GM12878 (cell line): ENCODE measurements around the gene ANKMY1. TPM values are rescaled to one million over a fixed set of nuclear protein-coding genes. Genes with fewer than 3 reads are reported as not detected.

Source experiments
- ATAC-seq: fragments of 200-7000 bp; cut with Tn5 transposase; 3 replicates; pipeline ENCODE4 v1.9.1; 2020; ENCODE audit warnings: mild to moderate bottlenecking, moderate library complexity
- BruUV-seq: library from RNA; stranded (reverse); fragments of 400-500 nt; replicated peaks from 2 replicates; lab custom pipeline; 2021; lab: Mats Ljungman, UMichigan
- CTCF ChIA-PET: fragments of 300-600 bp; sonication (Branson Sonifier 250); formaldehyde crosslinking; extraction: SDS; loops from one replicate; lab custom pipeline; 2021; ENCODE audit warnings: inconsistent platforms; lab: Yijun Ruan, JAX
- POLR2A ChIA-PET: fragments of 350-600 bp; formaldehyde crosslinking; extraction: SDS; loops from one replicate; lab custom pipeline; 2021; ENCODE audit warnings: inconsistent platforms; lab: Charles Lee
- RAD21 ChIA-PET: fragments of 300-600 bp; sonication (Branson Sonifier 250); formaldehyde crosslinking; loops from one replicate; lab custom pipeline; 2023; ENCODE audit warnings: antibody characterized with exemption; ENCODE audit not compliant: unreplicated experiment; lab: Charles Lee
- SMC1A ChIA-PET: fragments of 300-600 bp; sonication (Branson Sonifier 250); formaldehyde crosslinking; loops from one replicate; lab custom pipeline; 2023; ENCODE audit not compliant: unreplicated experiment, uncharacterized antibody; lab: Charles Lee
- DNase-seq: peaks from one replicate; pipeline ENCODE4 v3.0.0-alpha.2; 2011; ENCODE audit warnings: low read depth, low spot score
- FAIRE-seq: peaks from 3 replicates; lab custom pipeline; 2011; peaks lifted over from hg19 to GRCh38; lab: Jason Lieb, UNC
- H2AFZ ChIP-seq: 2 replicates; pipeline ENCODE4 v1.6.0; 2011; ENCODE audit warnings: low read depth, low read length, control low read depth; ENCODE audit not compliant: control insufficient read depth
- H3K27ac ChIP-seq: 2 replicates; pipeline ENCODE4 v1.5.1; 2011; ENCODE audit warnings: control low read depth; ENCODE audit not compliant: control insufficient read depth, insufficient read depth
- H3K27me3 ChIP-seq, 2 experiments: replicated peaks in 1 of 2; 2 replicates each; pipeline versions ENCODE4 v1.6.0 to v1.6.1; 2011; ENCODE audit warnings: low read length in 1 of 2; ENCODE audit not compliant: control insufficient read depth in 2 of 2, insufficient read depth in 2 of 2
- H3K36me3 ChIP-seq, 2 experiments: 2 replicates each; pipeline ENCODE4 v1.5.1; 2011; ENCODE audit warnings: low read length in 1 of 2; ENCODE audit not compliant: control insufficient read depth in 2 of 2, insufficient read depth in 2 of 2
- H3K4me1 ChIP-seq: 2 replicates; pipeline ENCODE4 v1.6.1; 2011; ENCODE audit warnings: mild to moderate bottlenecking, low read length, moderate library complexity, mixed read lengths; ENCODE audit not compliant: control insufficient read depth, insufficient read depth
- H3K4me2 ChIP-seq: 2 replicates; pipeline ENCODE4 v1.6.0; 2011; ENCODE audit warnings: control low read depth; ENCODE audit not compliant: control insufficient read depth, insufficient read depth
- H3K4me3 ChIP-seq: fragments of 200-600 bp; sonication (generic); 2 replicates; pipeline ENCODE4 v1.5.1; 2016
- H3K79me2 ChIP-seq: 2 replicates; pipeline ENCODE4 v1.6.0; 2011; ENCODE audit warnings: low read length; ENCODE audit not compliant: control insufficient read depth, insufficient read depth
- H3K9ac ChIP-seq: 2 replicates; pipeline ENCODE4 v1.8.0; 2011; ENCODE audit warnings: low read length, control low read depth, mixed read lengths; ENCODE audit not compliant: control insufficient read depth, insufficient read depth
- H3K9me3 ChIP-seq: replicated peaks from 3 replicates; pipeline ENCODE4 v1.5.1; 2011; ENCODE audit warnings: mild to moderate bottlenecking, low read length; ENCODE audit not compliant: control insufficient read depth, insufficient read depth
- H4K20me1 ChIP-seq: 2 replicates; pipeline ENCODE4 v1.6.0; 2011; ENCODE audit not compliant: control insufficient read depth, insufficient read depth
- ATF7 ChIP-seq: fragments of 450-650 bp; IDR thresholded peaks from 2 replicates; pipeline ENCODE4 v1.6.1; 2016; ENCODE audit warnings: low read depth, mild to moderate bottlenecking
- CHD2 ChIP-seq: IDR thresholded peaks from 2 replicates; pipeline ENCODE4 v1.6.1; 2011; ENCODE audit warnings: low read depth, low read length, improper control_type of control experiment, borderline replicate concordance
- EGR1 ChIP-seq, 2 experiments: IDR thresholded peaks; 1 replicate in 1 of 2; 2 replicates in 1 of 2; pipeline ENCODE4 v1.6.1; 2011 to 2012; ENCODE audit warnings: low read depth in 2 of 2, low read length in 2 of 2, borderline replicate concordance in 1 of 2, mild to moderate bottlenecking in 1 of 2, moderate library complexity in 1 of 2
- ESRRA ChIP-seq: IDR thresholded peaks from 2 replicates; pipeline ENCODE4 v1.6.1; 2012; ENCODE audit warnings: mild to moderate bottlenecking, low read length, improper control_type of control experiment
- FOXK2 ChIP-seq: fragments of 450-650 bp; IDR thresholded peaks from 2 replicates; pipeline ENCODE4 v1.6.1; 2017; ENCODE audit warnings: mild to moderate bottlenecking, moderate library complexity
- GATAD2B ChIP-seq: fragments of 450-650 bp; conservative IDR thresholded peaks from 2 replicates; pipeline ENCODE4 v1.6.1; 2017; ENCODE audit warnings: low read depth, mild to moderate bottlenecking, moderate library complexity
- IKZF1 ChIP-seq: fragments of 450-650 bp; conservative IDR thresholded peaks from 2 replicates; pipeline ENCODE4 v1.6.1; 2017; ENCODE audit warnings: antibody characterized with exemption, mild to moderate bottlenecking
- MEF2A ChIP-seq: IDR thresholded peaks from 2 replicates; pipeline ENCODE4 v1.6.1; 2011; ENCODE audit warnings: low read depth, mild to moderate bottlenecking, low read length, moderate library complexity; ENCODE audit not compliant: insufficient read depth
- POLR2AphosphoS2 ChIP-seq: IDR thresholded peaks from 2 replicates; pipeline ENCODE4 v1.6.1; 2011; ENCODE audit warnings: low read depth, mild to moderate bottlenecking, low read length, improper control_type of control experiment, moderate library complexity
- STAT1 ChIP-seq: fragments of 450-650 bp; conservative IDR thresholded peaks from 2 replicates; pipeline ENCODE4 v1.6.1; 2014; ENCODE audit warnings: antibody characterized with exemption, mild to moderate bottlenecking
- SUPT20H ChIP-seq: IDR thresholded peaks from 2 replicates; pipeline ENCODE4 v1.6.1; 2011; ENCODE audit warnings: low read depth, mild to moderate bottlenecking, low read length, moderate library complexity, borderline replicate concordance; ENCODE audit not compliant: control insufficient read depth
- TAF1 ChIP-seq: IDR thresholded peaks from 2 replicates; pipeline ENCODE4 v1.6.1; 2011; ENCODE audit warnings: mild to moderate bottlenecking, low read depth, low read length, borderline replicate concordance
- TCF12 ChIP-seq: IDR thresholded peaks from 2 replicates; pipeline ENCODE4 v1.6.1; 2011; ENCODE audit warnings: low read depth, mild to moderate bottlenecking, low read length
- TCF3 ChIP-seq: IDR thresholded peaks from 2 replicates; pipeline ENCODE4 v1.6.1; 2012; ENCODE audit warnings: low read depth, mild to moderate bottlenecking, low read length, borderline replicate concordance; ENCODE audit not compliant: insufficient read depth
- ZNF217 ChIP-seq: fragments of 450-650 bp; IDR thresholded peaks from 2 replicates; pipeline ENCODE4 v1.6.1; 2017; ENCODE audit warnings: antibody characterized with exemption, mild to moderate bottlenecking
- ZNF274 ChIP-seq: IDR thresholded peaks from one replicate; pipeline ENCODE4 v1.8.0; 2011; ENCODE audit not compliant: insufficient read length, insufficient read depth
- ZSCAN29 ChIP-seq: fragments of 450-650 bp; IDR thresholded peaks from 2 replicates; pipeline ENCODE4 v1.6.1; 2017; ENCODE audit warnings: mild to moderate bottlenecking, moderate library complexity
- WGBS: methylation state at CpG from one replicate; pipeline ENCODE4 v1.1.6; 2016; ENCODE audit warnings: low lambda C conversion rate; ENCODE audit not compliant: insufficient replicate concordance, insufficient coverage; ENCODE audit errors: missing lambda C conversion rate; 5-methylcytosine and 5-hydroxymethylcytosine counted together
- in situ Hi-C: fragments of 300-500 bp; cut with MboI; formaldehyde crosslinking; loops from 9 replicates; pipeline ENCODE4 v1.14.3; 2018; ENCODE audit warnings: mixed read lengths
- intact Hi-C: fragments of 100-400 bp; cut with micrococcal nuclease; formaldehyde crosslinking; loops from one replicate; pipeline ENCODE4 v1.14.2; 2022; ENCODE audit not compliant: unreplicated experiment
- polyA plus RNA-seq, 11 experiments: library from polyadenylated mRNA; depleted of rRNA in 4 of 11; unstranded in 6 of 11; stranded (reverse) in 5 of 11; fragments of >200 nt; fragmentation: Nextera tagmentation in 4 of 11; fragmentation: Illumina TruSeq in 1 of 11; extraction: Ambion mirVana in 4 of 11; extraction: Trizol in 1 of 11; gene quantifications; 1 replicate in 1 of 11; 2 replicates in 10 of 11; pipeline versions ENCODE4 v1.2.1 to v1.2.3, GENCODE V29; 2011 to 2016; ENCODE audit warnings: inconsistent platforms in 2 of 11, missing spikeins in 2 of 11, low read depth in 1 of 11
- total RNA-seq, 4 experiments: library from RNA; depleted of rRNA in 3 of 4; stranded (reverse); fragments of >200 nt in 3 of 4; fragmentation: Illumina TruSeq in 1 of 4; extraction: Trizol in 1 of 4; gene quantifications; 2 replicates each; pipeline versions ENCODE4 v1.2.1 to v1.2.3, GENCODE V29; 2013 to 2021
- TF ChIP-seq, protein P1 (sequence below): fragments of 450-650 bp; IDR thresholded peaks from 2 replicates; pipeline ENCODE4 v1.6.1; 2016; ENCODE audit warnings: mild to moderate bottlenecking
- TF ChIP-seq, protein P2 (sequence below): IDR thresholded peaks from 2 replicates; pipeline ENCODE4 v1.6.1; 2012; ENCODE audit warnings: low read depth, low read length, improper control_type of control experiment
- TF ChIP-seq, protein P3 (sequence below): fragments of 450-650 bp; conservative IDR thresholded peaks from 2 replicates; pipeline ENCODE4 v1.6.1; 2017; ENCODE audit warnings: mild to moderate bottlenecking, moderate library complexity

ANKMY1 gene
- total and polyA plus RNA-seq, 10 of the 15 experiments (the other 5 are each of a cell fraction or from before 2014, with no cell fraction given) = 1.1 to 15.3 (median 11.1) TPM

DNA sequence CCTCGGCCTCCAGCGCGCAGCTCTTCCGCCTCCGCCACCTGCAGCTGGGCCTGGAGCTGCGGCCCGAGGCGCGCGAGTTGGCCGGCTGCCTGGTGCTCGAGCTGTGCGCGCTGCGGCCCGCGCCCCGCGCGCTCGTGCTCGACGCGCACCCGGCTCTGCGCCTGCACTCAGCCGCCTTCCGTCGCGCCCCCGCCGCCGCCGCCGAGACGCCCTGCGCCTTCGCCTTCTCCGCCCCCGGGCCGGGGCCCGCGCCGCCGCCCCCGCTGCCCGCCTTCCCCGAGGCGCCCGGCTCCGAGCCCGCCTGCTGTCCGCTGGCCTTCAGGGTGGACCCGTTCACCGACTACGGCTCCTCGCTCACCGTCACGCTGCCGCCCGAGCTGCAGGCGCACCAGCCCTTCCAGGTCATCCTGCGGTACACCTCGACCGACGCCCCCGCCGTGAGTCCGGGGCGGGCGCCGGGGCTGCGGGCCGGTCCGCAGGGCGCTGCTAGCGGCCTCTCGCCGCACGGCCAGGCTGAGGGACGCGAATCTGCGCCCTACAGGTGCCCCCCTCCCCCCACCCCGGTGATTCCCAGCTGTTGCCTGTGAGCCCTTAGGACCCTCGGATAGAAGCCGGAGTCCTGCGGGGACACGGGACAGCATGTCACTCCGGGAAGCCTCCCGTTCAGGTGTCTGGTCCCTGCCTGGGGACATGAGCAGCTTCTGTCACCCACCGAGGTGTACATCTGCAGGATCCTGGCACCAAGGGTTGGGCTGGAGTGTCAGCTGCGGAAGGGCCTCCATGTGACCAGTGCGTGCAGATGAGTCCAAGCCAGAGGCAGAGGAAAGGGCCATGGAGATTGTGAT lies 11.1 kb upstream of the ANKMY1 start:
- ChIA-PET SMC1A (interaction anchor here (1.0 to 1.2 kb wide), 4 partner anchors 9 to 18 kb away, joined by 3 to 6 read pairs (median 3); partner anchors contain the start of gene CAPN10), RAD21 (interaction anchor here (1.7 kb wide), 1 partner anchor 18 kb away, joined by 7 read pairs; the partner anchor contains the start of gene CAPN10), CTCF (interaction anchor here (1.7 to 2.1 kb wide), 2 partner anchors 11 to 17 kb away, joined by 11 to 16 read pairs; partner anchors contain the start of gene CAPN10), POLR2A (interaction anchor here (1.2 to 1.5 kb wide), 3 partner anchors 8 to 17 kb away, joined by 3 to 9 read pairs (median 4); partner anchors contain the start of gene CAPN10)
- 1% methylated on average over 76 of the region's 93 CpGs for WGBS
- Histone ChIP-seq H3K79me2 (peaks cover 35% of the 10 kb centered on the region), H3K9ac (peak overlapping the region; percentile 72), H2AFZ (peak overlapping the region; percentile 28; the same call in 1 of the 2 replicates), H3K4me1 (peaks cover 47% of the 10 kb centered on the region), H3K4me2 (peak overlapping the region; percentile 75), H4K20me1 (no peaks in the 10 kb centered on the region; the same call in 1 of the 2 replicates), H3K27ac (peak overlapping the region; percentile 68; the same call in 1 of the 2 replicates), H3K4me3 (peak overlapping the region; percentile 96), H3K9me3 (no peaks in the 10 kb centered on the region), H3K36me3 (no peaks in the 10 kb centered on the region), H3K27me3 (no peaks in the 10 kb centered on the region)
- DNase-seq = no peak
- no peak for ATAC-seq
- intact Hi-C loops = loop anchor here (5.0 kb wide), 1 partner anchor 57 kb away; no protein-coding TSS in a partner anchor
- in situ Hi-C loops = no loop called here
- peak; percentile 13 for FAIRE-seq
- no TSS peak for BruUV-seq
- 0 out of 2 replicates have a peak, but pooled peaks have one; percentile 29 for TF ChIP-seq POLR2AphosphoS2
- no peak for TF ChIP-seq SUPT20H
- no peak for TF ChIP-seq STAT1
- TF ChIP-seq, protein P1, sequence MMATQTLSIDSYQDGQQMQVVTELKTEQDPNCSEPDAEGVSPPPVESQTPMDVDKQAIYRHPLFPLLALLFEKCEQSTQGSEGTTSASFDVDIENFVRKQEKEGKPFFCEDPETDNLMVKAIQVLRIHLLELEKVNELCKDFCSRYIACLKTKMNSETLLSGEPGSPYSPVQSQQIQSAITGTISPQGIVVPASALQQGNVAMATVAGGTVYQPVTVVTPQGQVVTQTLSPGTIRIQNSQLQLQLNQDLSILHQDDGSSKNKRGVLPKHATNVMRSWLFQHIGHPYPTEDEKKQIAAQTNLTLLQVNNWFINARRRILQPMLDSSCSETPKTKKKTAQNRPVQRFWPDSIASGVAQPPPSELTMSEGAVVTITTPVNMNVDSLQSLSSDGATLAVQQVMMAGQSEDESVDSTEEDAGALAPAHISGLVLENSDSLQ = no peak
- 0 out of 2 replicates have a peak, but pooled peaks have one; percentile 22 for TF ChIP-seq ZNF217
- TF ChIP-seq ZSCAN29 = no peak
- TF ChIP-seq TAF1 = 0 out of 2 replicates have a peak, but pooled peaks have one; percentile 22
- TF ChIP-seq, protein P2, sequence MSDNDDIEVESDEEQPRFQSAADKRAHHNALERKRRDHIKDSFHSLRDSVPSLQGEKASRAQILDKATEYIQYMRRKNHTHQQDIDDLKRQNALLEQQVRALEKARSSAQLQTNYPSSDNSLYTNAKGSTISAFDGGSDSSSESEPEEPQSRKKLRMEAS = peak; percentile 38; the same call in 1 of the 2 replicates
- TF ChIP-seq, protein P3, sequence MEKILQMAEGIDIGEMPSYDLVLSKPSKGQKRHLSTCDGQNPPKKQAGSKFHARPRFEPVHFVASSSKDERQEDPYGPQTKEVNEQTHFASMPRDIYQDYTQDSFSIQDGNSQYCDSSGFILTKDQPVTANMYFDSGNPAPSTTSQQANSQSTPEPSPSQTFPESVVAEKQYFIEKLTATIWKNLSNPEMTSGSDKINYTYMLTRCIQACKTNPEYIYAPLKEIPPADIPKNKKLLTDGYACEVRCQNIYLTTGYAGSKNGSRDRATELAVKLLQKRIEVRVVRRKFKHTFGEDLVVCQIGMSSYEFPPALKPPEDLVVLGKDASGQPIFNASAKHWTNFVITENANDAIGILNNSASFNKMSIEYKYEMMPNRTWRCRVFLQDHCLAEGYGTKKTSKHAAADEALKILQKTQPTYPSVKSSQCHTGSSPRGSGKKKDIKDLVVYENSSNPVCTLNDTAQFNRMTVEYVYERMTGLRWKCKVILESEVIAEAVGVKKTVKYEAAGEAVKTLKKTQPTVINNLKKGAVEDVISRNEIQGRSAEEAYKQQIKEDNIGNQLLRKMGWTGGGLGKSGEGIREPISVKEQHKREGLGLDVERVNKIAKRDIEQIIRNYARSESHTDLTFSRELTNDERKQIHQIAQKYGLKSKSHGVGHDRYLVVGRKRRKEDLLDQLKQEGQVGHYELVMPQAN = 0 out of 2 replicates have a peak, but pooled peaks have one; percentile 33
- no peak; the same call in 1 of the 2 replicates for TF ChIP-seq GATAD2B
- TF ChIP-seq EGR1 (IDR thresholded peaks at IDR 0.05; ENCODE audit: borderline replicate concordance in 1 of 2, low read depth in 2 of 2, low read length in 2 of 2) = peak in 1 of 2 experiments; percentile 84; a peak in 2 of 3 replicates
- no peak for TF ChIP-seq ZNF274
- TF ChIP-seq ATF7 = no peak
- TF ChIP-seq TCF3 = peak; percentile 83
- TF ChIP-seq FOXK2 = no peak
- no peak for TF ChIP-seq MEF2A
- TF ChIP-seq CHD2 = no peak
- no peak for TF ChIP-seq ESRRA
- TF ChIP-seq IKZF1 = peak; percentile 56; the same call in 1 of the 2 replicates
- peak; percentile 37; the same call in 1 of the 2 replicates for TF ChIP-seq TCF12
